GM19239 (cell line): ENCODE measurements around the gene DOCK7.
A peak's percentile ranks its signal among the peaks of the same experiment; 100 is the strongest.

Source experiments
- DNase-seq: peaks from one replicate; pipeline ENCODE4 v3.0.0; 2011; ENCODE audit warnings: low spot score; ENCODE audit not compliant: insufficient read length
- FAIRE-seq: peaks from 2 replicates; lab custom pipeline; 2011; peaks lifted over from hg19 to GRCh38; lab: Jason Lieb, UNC

DOCK7 gene

DNA sequence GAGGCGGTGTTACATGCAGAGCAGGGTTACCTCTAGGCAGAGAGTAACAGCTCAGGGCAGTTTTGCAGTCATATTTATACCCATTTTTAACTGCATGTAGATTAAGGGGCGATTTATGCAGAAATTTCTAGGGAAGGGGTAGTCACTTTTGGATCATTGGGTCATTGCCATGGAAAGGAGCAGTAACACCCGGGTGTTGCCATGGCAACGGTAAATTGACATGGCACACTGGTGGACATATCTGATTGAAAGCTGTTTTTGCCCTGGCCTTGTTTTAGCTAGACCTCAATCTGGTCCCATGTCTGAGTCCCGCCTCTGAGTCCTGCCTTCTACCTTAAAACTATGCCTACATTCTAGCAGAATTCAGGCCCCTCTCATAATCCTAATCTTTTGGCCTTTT lies 263.1 kb downstream of the DOCK7 start:
- no peak for FAIRE-seq
- DNase-seq: no peak

DNA sequence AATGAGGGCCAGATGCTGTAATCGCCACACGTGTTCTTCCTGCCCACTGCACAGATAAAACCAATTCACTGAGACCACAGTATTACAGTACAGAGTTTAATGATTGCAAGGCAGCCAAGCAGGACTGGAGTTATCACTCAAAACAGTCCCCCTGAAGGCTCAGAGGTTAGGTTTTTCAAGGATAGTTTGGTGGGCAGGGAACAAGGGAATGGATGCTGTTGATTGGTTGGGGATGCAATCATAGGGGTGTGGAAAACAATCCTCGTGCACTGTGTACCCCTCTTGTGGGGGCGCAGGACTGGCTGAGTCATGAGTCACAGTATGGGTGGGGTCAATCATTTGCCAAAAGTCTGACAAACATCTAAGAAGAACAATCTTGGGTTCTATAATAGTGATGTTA lies 263.8 kb downstream of the DOCK7 start:
- no peak for DNase-seq
- no peak for FAIRE-seq

DNA sequence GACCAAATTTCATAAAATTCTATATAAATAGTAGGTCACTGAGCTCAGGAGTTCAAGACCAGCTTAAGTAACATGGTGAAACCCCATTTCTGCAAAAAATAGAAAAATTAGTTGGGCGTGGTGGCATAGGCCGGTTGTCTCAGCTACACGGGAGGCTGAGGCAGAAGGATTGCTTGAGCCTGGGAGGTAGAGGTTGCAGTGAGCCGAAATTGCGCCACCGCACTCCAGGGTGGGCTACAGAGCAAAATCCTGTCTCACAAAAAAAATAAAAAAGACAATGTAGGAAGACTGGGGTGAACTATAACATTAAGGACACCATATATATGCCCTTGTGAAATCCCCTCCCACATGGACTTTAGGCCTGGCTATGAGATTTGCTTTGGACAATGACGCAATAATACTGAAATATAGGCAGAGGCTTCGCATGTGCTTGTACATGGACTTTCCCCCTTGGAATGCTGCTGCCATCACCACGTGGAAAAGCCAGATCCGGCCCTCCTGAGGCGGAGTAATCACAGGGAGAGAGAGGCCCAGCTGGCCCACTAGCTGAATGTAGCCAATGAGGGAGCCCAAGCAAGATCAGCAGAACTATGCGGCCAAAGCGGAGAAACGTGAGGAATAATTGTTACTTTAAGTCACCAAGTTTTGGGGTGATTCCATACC lies 264.5 kb downstream of the DOCK7 start:
- DNase-seq (no peak), FAIRE-seq (no peak)

DNA sequence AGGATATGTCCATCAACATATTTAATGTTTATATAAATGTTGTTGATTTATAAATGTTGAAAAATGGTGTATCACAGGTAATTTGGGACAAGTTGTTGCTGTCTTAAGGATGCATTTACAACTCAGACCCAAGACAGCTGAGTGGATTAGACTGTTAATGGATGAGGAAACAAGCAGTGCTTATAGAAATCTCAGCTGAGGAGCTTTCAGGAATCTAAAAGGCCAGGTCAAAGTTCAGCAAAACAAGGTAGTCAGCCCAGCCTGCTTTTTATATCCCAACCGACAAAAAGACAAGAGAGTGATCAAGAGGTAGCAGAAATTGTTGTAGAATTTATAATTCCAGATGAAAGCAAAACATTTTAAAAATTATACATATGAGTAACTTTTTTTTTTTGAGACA lies 268.0 kb downstream of the DOCK7 start:
- no peak for DNase-seq
- FAIRE-seq: no peak

GRCh38 chr1:62417351-62417999 lies 270.7 kb downstream of the DOCK7 start:
- no peak for DNase-seq
- no peak for FAIRE-seq

- FAIRE-seq (no peak), DNase-seq (no peak)
These were observed 272.5 kb downstream of the DOCK7 start for GRCh38 chr1:62415687-62416086.

GRCh38 chr1:62407398-62408009 lies 280.7 kb downstream of the DOCK7 start:
- FAIRE-seq (peak; percentile 86), DNase-seq (peak; percentile 23)

GRCh38 chr1:62406576-62406975 lies 281.6 kb downstream of the DOCK7 start:
- FAIRE-seq: no peak
- no peak for DNase-seq

GRCh38 chr1:62405247-62405646 lies 282.9 kb downstream of the DOCK7 start:
- FAIRE-seq: no peak
- no peak for DNase-seq
